GM23338 (cell line): ENCODE results near the gene TDRD7. TPM values are rescaled to one million over a fixed set of nuclear protein-coding genes. Genes with fewer than 3 reads are reported as not detected.
A peak's percentile ranks its signal among the peaks of the same experiment; 100 is the strongest.

Experiments used
- ATAC-seq: fragments of 200-7000 bp; cut with Tn5 transposase; 3 replicates; pipeline ENCODE4 v1.9.1; 2020
- DNase-seq: peaks from one replicate; pipeline ENCODE4 v3.0.0-alpha.2; 2015; ENCODE audit warnings: low spot score
- H2AFZ ChIP-seq: fragments of 200-600 bp; sonication (generic); 2 replicates; pipeline ENCODE4 v1.8.0; 2016; ENCODE audit warnings: antibody characterized with exemption, mild to moderate bottlenecking, moderate library complexity
- H3F3A ChIP-seq: fragments of 200-600 bp; sonication (generic); replicated peaks from 2 replicates; pipeline ENCODE4 v1.8.0; 2017; ENCODE audit warnings: antibody characterized with exemption, mixed run types, low read depth
- H3K27ac ChIP-seq: fragments of 200-600 bp; sonication (generic); 2 replicates; pipeline ENCODE4 v1.6.1; 2016; ENCODE audit warnings: low read depth
- H3K27me3 ChIP-seq: fragments of 200-600 bp; sonication (generic); 2 replicates; pipeline ENCODE4 v1.8.0; 2016; ENCODE audit warnings: mild to moderate bottlenecking, mixed run types, moderate library complexity; ENCODE audit not compliant: insufficient read depth
- H3K36me3 ChIP-seq: fragments of 200-600 bp; sonication (generic); 2 replicates; pipeline ENCODE4 v1.8.0; 2016; ENCODE audit warnings: mild to moderate bottlenecking; ENCODE audit not compliant: insufficient read depth
- H3K4me1 ChIP-seq: fragments of 200-600 bp; sonication (generic); 2 replicates; pipeline ENCODE4 v1.8.0; 2016; ENCODE audit warnings: mild to moderate bottlenecking, moderate library complexity; ENCODE audit not compliant: insufficient read depth
- H3K4me2 ChIP-seq: fragments of 200-600 bp; sonication (generic); 2 replicates; pipeline ENCODE4 v1.7.1; 2017; ENCODE audit warnings: mixed run types
- H3K4me3 ChIP-seq: fragments of 200-600 bp; sonication (generic); 2 replicates; pipeline ENCODE4 v1.6.1; 2016; ENCODE audit warnings: mixed run types
- H3K79me2 ChIP-seq: fragments of 200-600 bp; sonication (generic); replicated peaks from 2 replicates; pipeline ENCODE4 v1.8.0; 2017; ENCODE audit warnings: mild to moderate bottlenecking; ENCODE audit not compliant: insufficient read depth
- H3K9me2 ChIP-seq: fragments of 200-600 bp; sonication (generic); 2 replicates; pipeline ENCODE4 v1.8.0; 2017; ENCODE audit not compliant: insufficient read depth
- H4K20me1 ChIP-seq: fragments of 200-600 bp; sonication (generic); replicated peaks from 2 replicates; pipeline ENCODE4 v1.8.0; 2017; ENCODE audit warnings: mild to moderate bottlenecking; ENCODE audit not compliant: insufficient read depth
- H3K27ac Mint-ChIP-seq: 2 replicates; pipeline ENCODE4 v1.8.0; 2020; ENCODE audit warnings: inconsistent platforms, mild to moderate bottlenecking, moderate library complexity, mixed read lengths
- H3K27me3 Mint-ChIP-seq: 3 replicates; pipeline ENCODE4 v1.8.0; 2022; ENCODE audit warnings: low read depth, mild to moderate bottlenecking, moderate library complexity, mixed read lengths, inconsistent platforms; ENCODE audit not compliant: insufficient read depth, poor library complexity
- H3K36me3 Mint-ChIP-seq: 3 replicates; pipeline ENCODE4 v1.8.0; 2021; ENCODE audit warnings: low read depth, mild to moderate bottlenecking, inconsistent platforms, moderate library complexity, mixed read lengths
- H3K4me1 Mint-ChIP-seq: 3 replicates; pipeline ENCODE4 v1.8.0; 2020; ENCODE audit warnings: mild to moderate bottlenecking, inconsistent platforms, mixed read lengths
- H3K4me3 Mint-ChIP-seq: 3 replicates; pipeline ENCODE4 v1.8.0; 2021; ENCODE audit warnings: moderate library complexity, mild to moderate bottlenecking, inconsistent platforms, mixed read lengths
- H3K9me3 Mint-ChIP-seq: 3 replicates; pipeline ENCODE4 v1.8.0; 2020; ENCODE audit warnings: moderate library complexity, mild to moderate bottlenecking, inconsistent platforms, mixed read lengths
- CREB1 ChIP-seq: fragments of 250-450 bp; sonication (Bioruptor Pico); IDR thresholded peaks from 2 replicates; pipeline ENCODE4 v1.5.0; 2020; ENCODE audit warnings: low read depth, mild to moderate bottlenecking, moderate library complexity
- EZH2 ChIP-seq: fragments of 200-600 bp; sonication (generic); IDR thresholded peaks from one replicate; pipeline ENCODE4 v1.8.0; 2017; ENCODE audit warnings: antibody characterized with exemption, mild to moderate bottlenecking, low read depth; ENCODE audit not compliant: unreplicated experiment
- EZH2phosphoT487 ChIP-seq: fragments of 200-600 bp; sonication (generic); IDR thresholded peaks from one replicate; pipeline ENCODE4 v1.8.1; 2018; ENCODE audit warnings: antibody characterized with exemption; ENCODE audit not compliant: unreplicated experiment
- JUNB ChIP-seq: IDR thresholded peaks from one replicate; pipeline ENCODE4 v1.6.1; 2016; ENCODE audit warnings: antibody characterized with exemption; ENCODE audit not compliant: unreplicated experiment
- NANOG ChIP-seq: IDR thresholded peaks from 2 replicates; pipeline ENCODE4 v1.6.1; 2016; ENCODE audit warnings: antibody characterized with exemption, borderline replicate concordance
- POLR2AphosphoS5 ChIP-seq: IDR thresholded peaks from 2 replicates; pipeline ENCODE4 v1.6.1; 2016; ENCODE audit warnings: antibody characterized with exemption, low read depth
- STAT1 ChIP-seq: IDR thresholded peaks from one replicate; pipeline ENCODE4 v1.6.1; 2016; ENCODE audit warnings: antibody characterized with exemption; ENCODE audit not compliant: unreplicated experiment
- ZNF114 ChIP-seq: fragments of 250-450 bp; sonication (Bioruptor Pico); IDR thresholded peaks from 2 replicates; pipeline ENCODE4 v1.5.0; 2020; ENCODE audit warnings: mild to moderate bottlenecking, moderate library complexity
- ZNF331 ChIP-seq: fragments of 250-450 bp; sonication (Bioruptor Pico); IDR thresholded peaks from 2 replicates; pipeline ENCODE4 v1.5.0; 2020; ENCODE audit warnings: low read depth, mild to moderate bottlenecking, moderate library complexity
- polyA plus RNA-seq: library from polyadenylated mRNA; unstranded; fragments of >200 nt; fragmentation: Nextera tagmentation; extraction: Ambion mirVana; gene quantifications from 2 replicates; pipeline ENCODE4 v1.2.1, GENCODE V29; 2016
- total RNA-seq: library from RNA; depleted of rRNA; stranded (reverse); fragments of >200 nt; shearing (Covaris generic); gene quantifications from 2 replicates; pipeline ENCODE4 v1.2.3, GENCODE V29; 2014
- TF ChIP-seq, protein P1 (sequence below), 2 experiments: fragments of 200-600 bp in 1 of 2; sonication (generic) in 1 of 2; conservative IDR thresholded peaks; 2 replicates each; pipeline versions ENCODE4 v1.5.1 to v1.6.1; 2016 to 2017; ENCODE audit warnings: antibody characterized with exemption in 2 of 2, low read depth in 2 of 2, mild to moderate bottlenecking in 2 of 2, moderate library complexity in 1 of 2
- TF ChIP-seq, protein P2 (sequence below): IDR thresholded peaks from one replicate; pipeline ENCODE4 v1.6.1; 2018; ENCODE audit warnings: antibody characterized with exemption; ENCODE audit not compliant: unreplicated experiment
- TF ChIP-seq, protein P3 (sequence below): IDR thresholded peaks from 2 replicates; pipeline ENCODE4 v1.6.1; 2016; ENCODE audit warnings: antibody characterized with exemption

The TDRD7 gene
- total and polyA plus RNA-seq, 2 experiments from 2014 or later = 1.7 to 3.1 TPM

DNA sequence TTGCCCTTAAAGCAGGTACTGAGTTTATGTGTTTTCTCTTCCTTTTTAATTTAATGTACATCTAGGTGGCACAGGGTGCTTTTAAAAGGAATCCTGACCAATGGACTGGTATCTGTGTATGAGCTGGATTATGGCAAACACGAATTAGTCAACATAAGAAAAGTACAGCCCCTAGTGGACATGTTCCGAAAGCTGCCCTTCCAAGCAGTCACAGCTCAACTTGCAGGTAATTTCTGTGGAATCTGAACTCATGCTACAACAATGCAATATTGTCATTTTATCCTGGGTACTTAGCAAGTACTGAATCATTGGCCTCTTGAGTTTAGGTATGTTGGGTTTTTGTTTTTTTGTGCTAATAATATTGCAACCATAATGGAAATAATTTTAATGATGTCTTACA, 75.2 kb downstream of the TDRD7 start:
- peak; percentile 15 for DNase-seq
- no peaks in the 10 kb centered on the region for H3K36me3 Mint-ChIP-seq
- no peak for ATAC-seq
- H3F3A ChIP-seq = no peaks in the 10 kb centered on the region
- no peak overlapping the region for H3K4me3 ChIP-seq
- H3K27ac ChIP-seq = no peak overlapping the region
- H3K4me2 ChIP-seq = no peak overlapping the region
- H3K27ac Mint-ChIP-seq = no peak overlapping the region
- H3K9me3 Mint-ChIP-seq = no peaks in the 10 kb centered on the region; the same call in 2 of the 3 replicates
- H3K27me3 Mint-ChIP-seq = no peaks in the 10 kb centered on the region
- H4K20me1 ChIP-seq = no peaks in the 10 kb centered on the region; the same call in 1 of the 2 replicates
- H3K36me3 ChIP-seq = no peaks in the 10 kb centered on the region
- no peaks in the 10 kb centered on the region for H3K9me2 ChIP-seq
- H2AFZ ChIP-seq = no peak overlapping the region
- no peak overlapping the region for H3K4me3 Mint-ChIP-seq
- no peaks in the 10 kb centered on the region for H3K4me1 Mint-ChIP-seq
- TF ChIP-seq ZNF114 = no peak
- TF ChIP-seq, protein P1, sequence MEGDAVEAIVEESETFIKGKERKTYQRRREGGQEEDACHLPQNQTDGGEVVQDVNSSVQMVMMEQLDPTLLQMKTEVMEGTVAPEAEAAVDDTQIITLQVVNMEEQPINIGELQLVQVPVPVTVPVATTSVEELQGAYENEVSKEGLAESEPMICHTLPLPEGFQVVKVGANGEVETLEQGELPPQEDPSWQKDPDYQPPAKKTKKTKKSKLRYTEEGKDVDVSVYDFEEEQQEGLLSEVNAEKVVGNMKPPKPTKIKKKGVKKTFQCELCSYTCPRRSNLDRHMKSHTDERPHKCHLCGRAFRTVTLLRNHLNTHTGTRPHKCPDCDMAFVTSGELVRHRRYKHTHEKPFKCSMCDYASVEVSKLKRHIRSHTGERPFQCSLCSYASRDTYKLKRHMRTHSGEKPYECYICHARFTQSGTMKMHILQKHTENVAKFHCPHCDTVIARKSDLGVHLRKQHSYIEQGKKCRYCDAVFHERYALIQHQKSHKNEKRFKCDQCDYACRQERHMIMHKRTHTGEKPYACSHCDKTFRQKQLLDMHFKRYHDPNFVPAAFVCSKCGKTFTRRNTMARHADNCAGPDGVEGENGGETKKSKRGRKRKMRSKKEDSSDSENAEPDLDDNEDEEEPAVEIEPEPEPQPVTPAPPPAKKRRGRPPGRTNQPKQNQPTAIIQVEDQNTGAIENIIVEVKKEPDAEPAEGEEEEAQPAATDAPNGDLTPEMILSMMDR (conservative IDR thresholded peaks at IDR 0.05; ENCODE audit: low read depth in 2 of 2) = peak; percentile 25 to 46
- H3K79me2 ChIP-seq = no peaks in the 10 kb centered on the region
- no peaks in the 10 kb centered on the region for H3K4me1 ChIP-seq
- no peaks in the 10 kb centered on the region for H3K27me3 ChIP-seq

DNA sequence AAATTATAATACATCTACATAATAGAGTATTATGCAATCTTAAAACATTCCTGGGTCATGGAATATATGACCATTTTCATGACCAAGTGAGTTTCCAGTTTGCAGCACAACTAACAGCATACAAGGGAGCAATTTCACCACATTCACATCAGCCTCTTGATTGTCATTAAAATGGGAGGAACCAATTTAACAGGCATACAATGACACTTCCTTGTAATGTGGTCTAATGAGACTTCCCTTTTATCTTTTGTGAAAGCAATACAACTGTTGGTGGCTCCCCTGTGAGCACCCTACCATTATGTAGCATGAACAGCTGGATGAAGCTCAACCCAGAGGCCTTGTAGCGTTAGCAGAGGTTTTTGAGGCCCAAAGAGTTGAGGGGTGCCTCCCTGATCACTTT, 76.0 kb downstream of the TDRD7 start:
- H3K27me3 Mint-ChIP-seq = no peaks in the 10 kb centered on the region
- H3K36me3 Mint-ChIP-seq = no peaks in the 10 kb centered on the region
- no peak overlapping the region for H2AFZ ChIP-seq
- no peak overlapping the region for H3K27ac ChIP-seq
- no peak overlapping the region for H3K27ac Mint-ChIP-seq
- no peaks in the 10 kb centered on the region for H3K4me1 Mint-ChIP-seq
- DNase-seq (no peak), ATAC-seq (no peak)
- no peaks in the 10 kb centered on the region for H3K79me2 ChIP-seq
- no peak overlapping the region for H3K4me3 ChIP-seq
- H3K4me1 ChIP-seq = no peaks in the 10 kb centered on the region
- H3K9me3 Mint-ChIP-seq = no peaks in the 10 kb centered on the region; the same call in 2 of the 3 replicates
- no peak overlapping the region for H3K4me2 ChIP-seq
- H4K20me1 ChIP-seq = no peaks in the 10 kb centered on the region; the same call in 1 of the 2 replicates
- H3F3A ChIP-seq = no peaks in the 10 kb centered on the region
- H3K36me3 ChIP-seq = no peaks in the 10 kb centered on the region
- no peak overlapping the region for H3K4me3 Mint-ChIP-seq
- peaks cover 3% of the 10 kb centered on the region; the same call in 1 of the 2 replicates for H3K9me2 ChIP-seq
- TF ChIP-seq ZNF114 (no peak), STAT1 (no peak), ZNF331 (CRISPR knock-in tag) (no peak), JUNB (no peak), EZH2 (no peak), EZH2phosphoT487 (no peak), CREB1 (CRISPR knock-in tag) (no peak), POLR2AphosphoS5 (no peak), NANOG (no peak)
- TF ChIP-seq, protein P1 (conservative IDR thresholded peaks at IDR 0.05; ENCODE audit: low read depth in 2 of 2) = no peak
- TF ChIP-seq, protein P2, sequence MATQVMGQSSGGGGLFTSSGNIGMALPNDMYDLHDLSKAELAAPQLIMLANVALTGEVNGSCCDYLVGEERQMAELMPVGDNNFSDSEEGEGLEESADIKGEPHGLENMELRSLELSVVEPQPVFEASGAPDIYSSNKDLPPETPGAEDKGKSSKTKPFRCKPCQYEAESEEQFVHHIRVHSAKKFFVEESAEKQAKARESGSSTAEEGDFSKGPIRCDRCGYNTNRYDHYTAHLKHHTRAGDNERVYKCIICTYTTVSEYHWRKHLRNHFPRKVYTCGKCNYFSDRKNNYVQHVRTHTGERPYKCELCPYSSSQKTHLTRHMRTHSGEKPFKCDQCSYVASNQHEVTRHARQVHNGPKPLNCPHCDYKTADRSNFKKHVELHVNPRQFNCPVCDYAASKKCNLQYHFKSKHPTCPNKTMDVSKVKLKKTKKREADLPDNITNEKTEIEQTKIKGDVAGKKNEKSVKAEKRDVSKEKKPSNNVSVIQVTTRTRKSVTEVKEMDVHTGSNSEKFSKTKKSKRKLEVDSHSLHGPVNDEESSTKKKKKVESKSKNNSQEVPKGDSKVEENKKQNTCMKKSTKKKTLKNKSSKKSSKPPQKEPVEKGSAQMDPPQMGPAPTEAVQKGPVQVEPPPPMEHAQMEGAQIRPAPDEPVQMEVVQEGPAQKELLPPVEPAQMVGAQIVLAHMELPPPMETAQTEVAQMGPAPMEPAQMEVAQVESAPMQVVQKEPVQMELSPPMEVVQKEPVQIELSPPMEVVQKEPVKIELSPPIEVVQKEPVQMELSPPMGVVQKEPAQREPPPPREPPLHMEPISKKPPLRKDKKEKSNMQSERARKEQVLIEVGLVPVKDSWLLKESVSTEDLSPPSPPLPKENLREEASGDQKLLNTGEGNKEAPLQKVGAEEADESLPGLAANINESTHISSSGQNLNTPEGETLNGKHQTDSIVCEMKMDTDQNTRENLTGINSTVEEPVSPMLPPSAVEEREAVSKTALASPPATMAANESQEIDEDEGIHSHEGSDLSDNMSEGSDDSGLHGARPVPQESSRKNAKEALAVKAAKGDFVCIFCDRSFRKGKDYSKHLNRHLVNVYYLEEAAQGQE = no peak
- TF ChIP-seq, protein P3, sequence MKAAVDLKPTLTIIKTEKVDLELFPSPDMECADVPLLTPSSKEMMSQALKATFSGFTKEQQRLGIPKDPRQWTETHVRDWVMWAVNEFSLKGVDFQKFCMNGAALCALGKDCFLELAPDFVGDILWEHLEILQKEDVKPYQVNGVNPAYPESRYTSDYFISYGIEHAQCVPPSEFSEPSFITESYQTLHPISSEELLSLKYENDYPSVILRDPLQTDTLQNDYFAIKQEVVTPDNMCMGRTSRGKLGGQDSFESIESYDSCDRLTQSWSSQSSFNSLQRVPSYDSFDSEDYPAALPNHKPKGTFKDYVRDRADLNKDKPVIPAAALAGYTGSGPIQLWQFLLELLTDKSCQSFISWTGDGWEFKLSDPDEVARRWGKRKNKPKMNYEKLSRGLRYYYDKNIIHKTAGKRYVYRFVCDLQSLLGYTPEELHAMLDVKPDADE = no peak
- H3K27me3 ChIP-seq = no peaks in the 10 kb centered on the region
